Measurements from ENCODE around the gene FXR2.

- TF ChIP-seq POLR2A (IDR thresholded peaks at IDR 0.05), result no peak
- TF ChIP-seq, protein P1, sequence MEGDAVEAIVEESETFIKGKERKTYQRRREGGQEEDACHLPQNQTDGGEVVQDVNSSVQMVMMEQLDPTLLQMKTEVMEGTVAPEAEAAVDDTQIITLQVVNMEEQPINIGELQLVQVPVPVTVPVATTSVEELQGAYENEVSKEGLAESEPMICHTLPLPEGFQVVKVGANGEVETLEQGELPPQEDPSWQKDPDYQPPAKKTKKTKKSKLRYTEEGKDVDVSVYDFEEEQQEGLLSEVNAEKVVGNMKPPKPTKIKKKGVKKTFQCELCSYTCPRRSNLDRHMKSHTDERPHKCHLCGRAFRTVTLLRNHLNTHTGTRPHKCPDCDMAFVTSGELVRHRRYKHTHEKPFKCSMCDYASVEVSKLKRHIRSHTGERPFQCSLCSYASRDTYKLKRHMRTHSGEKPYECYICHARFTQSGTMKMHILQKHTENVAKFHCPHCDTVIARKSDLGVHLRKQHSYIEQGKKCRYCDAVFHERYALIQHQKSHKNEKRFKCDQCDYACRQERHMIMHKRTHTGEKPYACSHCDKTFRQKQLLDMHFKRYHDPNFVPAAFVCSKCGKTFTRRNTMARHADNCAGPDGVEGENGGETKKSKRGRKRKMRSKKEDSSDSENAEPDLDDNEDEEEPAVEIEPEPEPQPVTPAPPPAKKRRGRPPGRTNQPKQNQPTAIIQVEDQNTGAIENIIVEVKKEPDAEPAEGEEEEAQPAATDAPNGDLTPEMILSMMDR (IDR thresholded peaks at IDR 0.05), result no peak
Observed at GRCh38 chr17:7586673-7587419, 27.9 kb downstream of the FXR2 start.
